Heart left ventricle (tissue), 16 donors: ENCODE measurements around the gene CHAF1B. TPM values are rescaled to one million over a fixed set of nuclear protein-coding genes. Genes with fewer than 3 reads are reported as not detected.

Experiments used
- ATAC-seq, 4 donors: fragments of 200-7000 bp; cut with Tn5 transposase; one replicate each; pipeline ENCODE4 v1.9.1; 2020 to 2022; ENCODE audit warnings: moderate library complexity in 4 of 4, mild to moderate bottlenecking in 3 of 4, moderate number of reproducible peaks in 1 of 4
- DNase-seq, 5 donors: peaks; one replicate each; pipeline ENCODE4 v3.0.0-alpha.2; 2020
- H3K27ac ChIP-seq, 12 donors: fragments of 200-600 bp; sonication (generic) in 4 of 12; one replicate each; pipeline versions ENCODE4 v1.5.0 to v1.8.0; 2016 to 2022; ENCODE audit warnings: mild to moderate bottlenecking in 2 of 12
- H3K27me3 ChIP-seq, 9 donors: fragments of 200-600 bp; sonication (generic) in 2 of 9; one replicate each; pipeline versions ENCODE4 v1.5.1 to v1.8.0; 2016 to 2022; ENCODE audit warnings: mild to moderate bottlenecking in 3 of 9
- H3K36me3 ChIP-seq, 9 donors: fragments of 200-600 bp; sonication (generic) in 2 of 9; one replicate each; pipeline versions ENCODE4 v1.5.0 to v1.8.0; 2018 to 2022; ENCODE audit warnings: mild to moderate bottlenecking in 2 of 9
- H3K4me1 ChIP-seq, 12 donors: fragments of 200-600 bp; sonication (generic) in 4 of 12; one replicate each; pipeline versions ENCODE4 v1.5.0 to v1.8.0; 2016 to 2022; ENCODE audit warnings: mild to moderate bottlenecking in 3 of 12
- H3K4me3 ChIP-seq, 12 donors: fragments of 200-600 bp; sonication (generic) in 4 of 12; one replicate each; pipeline versions ENCODE4 v1.5.0 to v1.8.0; 2017 to 2022; ENCODE audit warnings: mild to moderate bottlenecking in 9 of 12, moderate library complexity in 4 of 12
- H3K9me3 ChIP-seq, 12 donors: fragments of 200-600 bp; sonication (generic) in 4 of 12; one replicate each; pipeline versions ENCODE4 v1.5.0 to v1.8.0; 2016 to 2022; ENCODE audit warnings: mild to moderate bottlenecking in 1 of 12
- POLR2A ChIP-seq, 2 donors: fragments of 450-650 bp; IDR thresholded peaks; one replicate each; pipeline ENCODE4 v1.6.1; 2017; ENCODE audit warnings: antibody characterized with exemption in 2 of 2, mild to moderate bottlenecking in 2 of 2, moderate library complexity in 2 of 2
- WGBS, 4 donors: extraction: QIAGEN DNeasy Blood & Tissue Kit in 2 of 4; methylation state at CpG; one replicate each; pipeline versions ENCODE4 v1.1.5 to v1.1.7; 2013 to 2018; 5-methylcytosine and 5-hydroxymethylcytosine counted together
- intact Hi-C, 10 donors: fragments of 100-400 bp; cut with DNase I; formaldehyde crosslinking; loops; one replicate each; pipeline versions ENCODE4 v1.11.1 to v1.14.2; 2022
- polyA plus RNA-seq, 2 donors: library from polyadenylated mRNA; stranded (reverse); fragments of 200-250 nt; gene quantifications; one replicate each; pipeline ENCODE4 v1.2.3, GENCODE V29; 2013
- total RNA-seq, 9 donors: library from RNA; depleted of rRNA in 2 of 9; stranded (reverse); fragments of >200 nt in 2 of 9; fragmentation: NEBNext Ultra II Directional in 3 of 9; extraction: Animal tissue kit (Norgen Biotek cat#: 25700) in 3 of 9; gene quantifications; one replicate each; pipeline versions ENCODE4 v1.1.0 to v1.2.4, GENCODE V29; 2016 to 2023
- TF ChIP-seq, protein P1 (sequence below), 12 donors: fragments of 200-600 bp; sonication (generic) in 4 of 12; IDR thresholded peaks; one replicate each; pipeline versions ENCODE4 v1.5.0 to v1.8.0; 2018 to 2022; ENCODE audit warnings: antibody characterized with exemption in 12 of 12, mild to moderate bottlenecking in 5 of 12
- donor health status: ischemic (EF 13 %, LVEDD 7.1; RV severe dilation, severe dysfunction).
- donor health status: healthy with polysubstance abuse.
- donor health status: DM: no; HTN: yes; CAD: no.
- donor health status: DM: no; HTN: no; CAD: no.
- donor health status: ischemic (EF 25% LVEDD 6.9; RV normal size, moderate dysfunction).
- donor health status: ischemic (EF 25% LVEDD 5.7; RV mildly dilated, moderate dysfunction).
- donor health status: healthy.
- donor health status: DM: yes; HTN: yes; CAD: no.
- donor health status: ischemic (EF 35%, LVEDD 5.7; RV mildly dilated, moderate dysfunction).
- donor health status: nonischemic (EF 11% LVEDD 7.7; RV severe dilation, severe dysfunction).
- donor health status: DM: yes; HTN: yes; CAD: no.
- donor health status: PGD.
- donor health status: ischemic (EF 29% LVEDD 5.4; RV normal size, mild dysfunction).
- donor health status: nonischemic (EF 23%, LVEDD 6.1; RV moderate dilation, normal function).

The CHAF1B gene
- total and polyA plus RNA-seq, 11 donors: 0.12 to 1.9 (median 0.54) TPM

DNA sequence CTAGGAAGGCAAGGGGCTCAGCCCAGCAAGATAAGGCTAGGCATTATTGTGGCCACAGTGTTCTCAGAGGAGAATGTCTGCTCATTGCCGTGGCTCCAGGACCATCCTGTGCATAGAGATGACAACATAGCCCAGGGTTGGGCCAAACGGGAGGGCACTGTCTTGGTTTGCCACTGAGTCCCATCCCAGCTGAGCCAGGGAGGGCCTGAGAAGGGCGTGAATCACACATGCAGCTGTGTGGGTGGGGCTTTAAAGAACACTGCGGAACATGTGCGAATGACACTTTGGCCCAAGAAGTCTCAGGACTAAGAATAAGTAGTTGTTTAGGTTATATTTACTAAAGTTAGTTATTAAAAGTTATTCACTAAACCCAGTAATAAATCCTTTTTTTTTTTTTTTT lies 18.5 kb downstream of the CHAF1B start:
- DNase-seq: no peak
- H3K9me3 ChIP-seq: no peaks in the 10 kb centered on the region
- intact Hi-C loops: loop anchor here in 1 of 10 donors (10.0 kb wide), 1 partner anchor 691 kb away; no protein-coding TSS in a partner anchor
- TF ChIP-seq, protein P1, sequence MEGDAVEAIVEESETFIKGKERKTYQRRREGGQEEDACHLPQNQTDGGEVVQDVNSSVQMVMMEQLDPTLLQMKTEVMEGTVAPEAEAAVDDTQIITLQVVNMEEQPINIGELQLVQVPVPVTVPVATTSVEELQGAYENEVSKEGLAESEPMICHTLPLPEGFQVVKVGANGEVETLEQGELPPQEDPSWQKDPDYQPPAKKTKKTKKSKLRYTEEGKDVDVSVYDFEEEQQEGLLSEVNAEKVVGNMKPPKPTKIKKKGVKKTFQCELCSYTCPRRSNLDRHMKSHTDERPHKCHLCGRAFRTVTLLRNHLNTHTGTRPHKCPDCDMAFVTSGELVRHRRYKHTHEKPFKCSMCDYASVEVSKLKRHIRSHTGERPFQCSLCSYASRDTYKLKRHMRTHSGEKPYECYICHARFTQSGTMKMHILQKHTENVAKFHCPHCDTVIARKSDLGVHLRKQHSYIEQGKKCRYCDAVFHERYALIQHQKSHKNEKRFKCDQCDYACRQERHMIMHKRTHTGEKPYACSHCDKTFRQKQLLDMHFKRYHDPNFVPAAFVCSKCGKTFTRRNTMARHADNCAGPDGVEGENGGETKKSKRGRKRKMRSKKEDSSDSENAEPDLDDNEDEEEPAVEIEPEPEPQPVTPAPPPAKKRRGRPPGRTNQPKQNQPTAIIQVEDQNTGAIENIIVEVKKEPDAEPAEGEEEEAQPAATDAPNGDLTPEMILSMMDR (IDR thresholded peaks at IDR 0.05): no peak
- no peak for TF ChIP-seq POLR2A (IDR thresholded peaks at IDR 0.05)
- no peaks in the 10 kb centered on the region for H3K4me1 ChIP-seq
- 89 to 92% (median 91%) methylated on average over 5 of the region's 5 CpGs for WGBS, 4 donors
- no peak overlapping the region for H3K27ac ChIP-seq
- H3K4me3 ChIP-seq: no peak overlapping the region
- H3K27me3 ChIP-seq: no peaks in the 10 kb centered on the region
- peaks cover 0 to 15% (median 3%) of the 10 kb centered on the region in 9 donors for H3K36me3 ChIP-seq
- no peak for ATAC-seq

DNA sequence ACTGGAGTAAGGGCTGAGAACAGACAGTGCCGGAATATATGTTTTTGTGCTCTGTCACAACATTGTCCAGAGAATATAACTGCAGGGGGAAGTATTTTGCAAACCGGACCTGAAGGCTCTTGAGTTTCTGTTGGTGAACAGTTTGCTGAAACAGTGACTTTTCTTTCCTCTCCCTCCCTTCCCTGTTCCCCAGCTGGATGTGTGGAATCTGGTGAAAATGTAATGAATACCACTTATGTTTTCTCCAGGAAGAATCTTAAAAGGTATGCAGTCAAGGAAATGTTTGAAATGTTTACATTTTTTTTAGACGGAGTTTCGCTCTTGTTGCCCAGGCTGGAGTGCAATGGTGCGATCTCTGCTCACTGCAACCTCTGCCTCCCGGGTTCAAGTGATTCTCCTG lies 23.4 kb downstream of the CHAF1B start:
- TF ChIP-seq POLR2A (IDR thresholded peaks at IDR 0.05): no peak
- TF ChIP-seq, protein P1 (IDR thresholded peaks at IDR 0.05): no peak
- H3K9me3 ChIP-seq: no peaks in the 10 kb centered on the region
- H3K4me1 ChIP-seq: no peaks in the 10 kb centered on the region
- no peak for DNase-seq
- 66 to 95% (median 91%) methylated on average over 6 of the region's 6 CpGs for WGBS, 4 donors
- H3K4me3 ChIP-seq: no peak overlapping the region
- no peak overlapping the region for H3K27ac ChIP-seq
- peaks cover 0 to 12% (median 0%) of the 10 kb centered on the region in 9 donors for H3K36me3 ChIP-seq
- ATAC-seq: no peak
- intact Hi-C loops: loop anchor here in 1 of 10 donors (10.0 kb wide), 1 partner anchor 686 kb away; no protein-coding TSS in a partner anchor
- no peaks in the 10 kb centered on the region for H3K27me3 ChIP-seq

DNA sequence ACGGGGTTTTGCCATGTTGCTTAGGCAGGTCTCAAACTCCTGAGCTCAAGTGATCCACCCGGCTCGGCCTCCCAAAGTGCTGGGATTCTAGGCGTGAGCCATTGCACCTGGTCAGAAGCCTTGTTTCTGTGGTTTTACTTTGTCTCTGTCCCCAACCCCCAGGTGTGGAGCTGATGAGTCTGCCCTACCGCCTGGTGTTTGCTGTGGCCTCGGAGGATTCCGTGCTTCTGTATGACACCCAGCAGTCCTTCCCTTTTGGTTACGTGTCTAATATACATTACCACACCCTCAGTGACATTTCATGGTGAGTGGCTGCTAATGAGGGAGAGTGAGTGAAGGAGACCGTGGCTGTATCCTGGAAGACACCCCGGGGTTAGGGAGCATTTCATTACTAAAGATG lies 26.1 kb downstream of the CHAF1B start:
- Histone ChIP-seq H3K4me1 (no peaks in the 10 kb centered on the region), H3K36me3 (peaks cover 0 to 15% (median 2%) of the 10 kb centered on the region in 9 donors), H3K9me3 (no peaks in the 10 kb centered on the region), H3K27ac (no peak overlapping the region), H3K27me3 (no peaks in the 10 kb centered on the region), H3K4me3 (no peak overlapping the region)
- DNase-seq: peak in 1 of 5 donors; percentile 11
- intact Hi-C loops: no loop called here
- TF ChIP-seq POLR2A (IDR thresholded peaks at IDR 0.05): no peak
- TF ChIP-seq, protein P1 (IDR thresholded peaks at IDR 0.05): no peak
- no peak for ATAC-seq
- 96 to 99% (median 97%) methylated on average over 10 of the region's 10 CpGs for WGBS, 4 donors

DNA sequence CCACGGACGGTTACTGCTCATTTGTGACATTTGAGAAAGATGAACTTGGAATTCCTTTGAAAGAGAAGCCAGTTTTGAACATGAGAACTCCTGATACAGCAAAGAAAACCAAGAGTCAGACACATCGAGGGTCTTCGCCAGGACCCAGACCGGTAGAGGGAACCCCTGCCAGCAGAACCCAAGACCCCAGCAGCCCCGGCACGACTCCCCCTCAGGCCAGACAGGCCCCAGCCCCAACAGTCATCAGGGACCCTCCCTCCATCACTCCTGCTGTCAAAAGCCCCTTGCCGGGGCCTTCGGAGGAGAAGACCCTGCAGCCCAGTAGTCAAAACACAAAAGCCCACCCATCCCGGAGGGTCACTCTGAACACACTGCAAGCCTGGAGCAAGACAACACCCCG lies 27.7 kb downstream of the CHAF1B start:
- intact Hi-C loops: no loop called here
- H3K36me3 ChIP-seq: peaks cover 0 to 20% (median 3%) of the 10 kb centered on the region in 9 donors
- no peak overlapping the region for H3K4me3 ChIP-seq
- DNase-seq: peak in 1 of 5 donors; percentile 59
- H3K27me3 ChIP-seq: no peaks in the 10 kb centered on the region
- H3K27ac ChIP-seq: no peak overlapping the region
- 94 to 97% (median 96%) methylated on average over 9 to 11 of the region's 11 CpGs for WGBS, 4 donors
- no peak for ATAC-seq
- H3K4me1 ChIP-seq: no peaks in the 10 kb centered on the region
- TF ChIP-seq, protein P1 (IDR thresholded peaks at IDR 0.05): no peak
- no peak for TF ChIP-seq POLR2A (IDR thresholded peaks at IDR 0.05)
- no peaks in the 10 kb centered on the region for H3K9me3 ChIP-seq
